ENCODE measurements around the gene PRUNE2. TPM values are rescaled to one million over a fixed set of nuclear protein-coding genes. Genes with fewer than 3 reads are reported as not detected.
A peak's percentile ranks its signal among the peaks of the same experiment; 100 is the strongest.

Gene PRUNE2
- polyA plus RNA-seq, 3 donors = 0.72 to 1.8 (median 1.5) TPM

DNA sequence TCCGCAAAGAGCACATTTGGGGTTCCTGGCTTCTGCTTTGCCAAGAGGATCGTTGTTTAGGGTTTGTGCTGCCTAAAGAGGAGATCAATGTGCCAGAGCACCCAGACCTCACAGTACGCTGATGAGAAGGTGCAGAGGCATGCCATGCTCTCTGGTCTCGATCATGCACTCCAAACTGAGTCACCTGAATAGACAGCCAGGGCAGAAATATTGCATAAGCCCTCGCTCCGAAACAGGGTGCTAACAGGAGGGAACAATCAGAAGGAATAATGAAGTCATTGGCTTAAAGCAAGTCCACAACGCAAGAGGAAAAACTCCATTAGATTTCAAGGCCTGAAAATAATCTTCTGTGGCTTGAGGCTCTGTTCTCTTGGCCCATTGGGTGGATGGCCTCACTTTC lies 322.7 kb downstream of the PRUNE2 start:
- Mint-ChIP-seq H3K36me3 (peaks cover 0 to 9% of the 10 kb centered on the region in 2 donors), H3K27me3 (ENCODE audit: low read depth in 3 of 3) (peaks cover 0 to 2% (median 2%) of the 10 kb centered on the region in 3 donors), H3K4me1 (peaks cover 75% of the 10 kb centered on the region), H3K27ac (no peak overlapping the region), H3K4me3 (no peak overlapping the region), H3K9me3 (peaks cover 0 to 3% (median 0%) of the 10 kb centered on the region in 7 donors)
- H3K79me2 ChIP-seq (ENCODE audit: insufficient read depth, low read length) = no peaks in the 10 kb centered on the region
- H4K20me1 ChIP-seq (ENCODE audit: insufficient read depth, low read length) = no peaks in the 10 kb centered on the region
- H3K9ac ChIP-seq (ENCODE audit: insufficient read depth, low read length, poor library complexity, severe bottlenecking) = no peak overlapping the region
- no peaks in the 10 kb centered on the region for H3K27me3 ChIP-seq (ENCODE audit: control insufficient read depth in 2 of 2, insufficient read depth in 2 of 2, low read length in 2 of 2)
- H3K4me1 ChIP-seq (ENCODE audit: control insufficient read depth in 1 of 2, insufficient read depth in 2 of 2, low read length in 2 of 2) = peaks cover 64% of the 10 kb centered on the region in 2 donors
- DNase-seq = no peak
- intact Hi-C loops (cut with micrococcal nuclease) = no loop called here
- H3K9me3 ChIP-seq (replicated peaks in 1 of 2; ENCODE audit: control insufficient read depth in 1 of 2, insufficient read depth in 1 of 2, low read length in 2 of 2) = no peaks in the 10 kb centered on the region
- no peak overlapping the region for H2AFZ ChIP-seq (ENCODE audit: insufficient read depth, low read depth, low read length, poor library complexity, severe bottlenecking)
- no peaks in the 10 kb centered on the region for H3K36me3 ChIP-seq (replicated peaks in 1 of 2; ENCODE audit: control insufficient read depth in 1 of 2, insufficient read depth in 2 of 2, low read length in 2 of 2)
- no peak overlapping the region for H3K27ac ChIP-seq (ENCODE audit: low read depth in 1 of 2, low read length in 2 of 2)
- H3K4me3 ChIP-seq (replicated peaks in 1 of 3; ENCODE audit: low read depth in 2 of 3, low read length in 3 of 3) = no peak overlapping the region
- 82% methylated on average over 6 of the region's 7 CpGs for WGBS (ENCODE audit: insufficient coverage)
- H3K4me2 ChIP-seq (replicated peaks; ENCODE audit: extremely low read depth, low read length, poor library complexity, severe bottlenecking) = no peak overlapping the region
- TF ChIP-seq, protein P1, sequence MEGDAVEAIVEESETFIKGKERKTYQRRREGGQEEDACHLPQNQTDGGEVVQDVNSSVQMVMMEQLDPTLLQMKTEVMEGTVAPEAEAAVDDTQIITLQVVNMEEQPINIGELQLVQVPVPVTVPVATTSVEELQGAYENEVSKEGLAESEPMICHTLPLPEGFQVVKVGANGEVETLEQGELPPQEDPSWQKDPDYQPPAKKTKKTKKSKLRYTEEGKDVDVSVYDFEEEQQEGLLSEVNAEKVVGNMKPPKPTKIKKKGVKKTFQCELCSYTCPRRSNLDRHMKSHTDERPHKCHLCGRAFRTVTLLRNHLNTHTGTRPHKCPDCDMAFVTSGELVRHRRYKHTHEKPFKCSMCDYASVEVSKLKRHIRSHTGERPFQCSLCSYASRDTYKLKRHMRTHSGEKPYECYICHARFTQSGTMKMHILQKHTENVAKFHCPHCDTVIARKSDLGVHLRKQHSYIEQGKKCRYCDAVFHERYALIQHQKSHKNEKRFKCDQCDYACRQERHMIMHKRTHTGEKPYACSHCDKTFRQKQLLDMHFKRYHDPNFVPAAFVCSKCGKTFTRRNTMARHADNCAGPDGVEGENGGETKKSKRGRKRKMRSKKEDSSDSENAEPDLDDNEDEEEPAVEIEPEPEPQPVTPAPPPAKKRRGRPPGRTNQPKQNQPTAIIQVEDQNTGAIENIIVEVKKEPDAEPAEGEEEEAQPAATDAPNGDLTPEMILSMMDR (IDR thresholded peaks at IDR 0.05) = no peak

DNA sequence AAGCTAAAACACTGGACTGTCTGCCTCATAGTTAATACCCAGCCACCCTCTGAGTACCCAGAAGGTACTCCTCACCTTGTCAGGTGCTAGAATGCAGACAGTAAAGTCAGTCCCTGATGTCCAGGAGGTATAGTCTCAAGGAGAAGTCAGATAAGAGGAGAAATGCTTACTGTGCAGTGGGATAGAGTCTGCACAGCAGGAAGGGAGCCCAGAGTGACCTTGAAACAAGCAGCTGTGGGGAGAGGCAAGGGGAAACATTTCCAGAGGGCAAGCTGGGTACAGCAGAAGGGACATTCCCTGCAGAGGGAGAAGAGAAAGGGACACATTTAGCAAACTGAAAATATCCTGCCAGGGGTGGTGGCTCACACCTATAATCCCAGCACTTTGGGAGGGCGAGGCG lies 324.2 kb downstream of the PRUNE2 start:
- no peak overlapping the region for H3K4me2 ChIP-seq (replicated peaks; ENCODE audit: extremely low read depth, low read length, poor library complexity, severe bottlenecking)
- H3K36me3 ChIP-seq (replicated peaks in 1 of 2; ENCODE audit: control insufficient read depth in 1 of 2, insufficient read depth in 2 of 2, low read length in 2 of 2) = no peaks in the 10 kb centered on the region
- peak overlapping the region in 2 of 7 donors; percentile 0 to 87 for H3K27ac Mint-ChIP-seq
- no peak overlapping the region for H3K4me3 ChIP-seq (replicated peaks in 1 of 3; ENCODE audit: low read depth in 2 of 3, low read length in 3 of 3)
- no peak overlapping the region for H3K9ac ChIP-seq (ENCODE audit: insufficient read depth, low read length, poor library complexity, severe bottlenecking)
- no peak for DNase-seq
- H3K27me3 ChIP-seq (ENCODE audit: control insufficient read depth in 2 of 2, insufficient read depth in 2 of 2, low read length in 2 of 2) = no peaks in the 10 kb centered on the region
- TF ChIP-seq, protein P1 (IDR thresholded peaks at IDR 0.05) = no peak
- intact Hi-C loops (cut with micrococcal nuclease) = no loop called here
- WGBS (ENCODE audit: insufficient coverage) = no CpG with 5 or more reads among the region's 2 CpGs
- H3K27ac ChIP-seq (ENCODE audit: low read depth in 1 of 2, low read length in 2 of 2) = no peak overlapping the region
- H3K4me1 ChIP-seq (ENCODE audit: control insufficient read depth in 1 of 2, insufficient read depth in 2 of 2, low read length in 2 of 2) = peaks cover 61 to 64% of the 10 kb centered on the region in 2 donors
- peaks cover 0 to 3% (median 2%) of the 10 kb centered on the region in 3 donors for H3K27me3 Mint-ChIP-seq (ENCODE audit: low read depth in 3 of 3)
- H3K79me2 ChIP-seq (ENCODE audit: insufficient read depth, low read length) = no peaks in the 10 kb centered on the region
- H2AFZ ChIP-seq (ENCODE audit: insufficient read depth, low read depth, low read length, poor library complexity, severe bottlenecking) = no peak overlapping the region
- peaks cover 68% of the 10 kb centered on the region for H3K4me1 Mint-ChIP-seq
- H3K36me3 Mint-ChIP-seq = peaks cover 0 to 9% of the 10 kb centered on the region in 2 donors
- H3K9me3 ChIP-seq (replicated peaks in 1 of 2; ENCODE audit: control insufficient read depth in 1 of 2, insufficient read depth in 1 of 2, low read length in 2 of 2) = no peaks in the 10 kb centered on the region
- H4K20me1 ChIP-seq (ENCODE audit: insufficient read depth, low read length) = no peaks in the 10 kb centered on the region
- no peak overlapping the region for H3K4me3 Mint-ChIP-seq
- peaks cover 0 to 3% (median 0%) of the 10 kb centered on the region in 7 donors for H3K9me3 Mint-ChIP-seq

Measured in CD14-positive monocyte (primary cell).